HG03558 (cell line): Measurements from ENCODE around the gene CASKIN1.

Source experiments
- ATAC-seq: cut with Tn5 transposase; IDR thresholded peaks from one replicate; pipeline ENCODE4 v1.9.1; 2021; ENCODE audit warnings: moderate number of reproducible peaks; ENCODE audit not compliant: unreplicated experiment; ENCODE audit errors: extremely low read depth

Gene CASKIN1

GRCh38 chr16:2195322-2196161 lies 863 bp downstream of the CASKIN1 start:
- no peak for ATAC-seq

GRCh38 chr16:2194852-2195321 lies 1.5 kb downstream of the CASKIN1 start:
- no peak for ATAC-seq

- no peak for ATAC-seq
These were observed 2.1 kb downstream of the CASKIN1 start for GRCh38 chr16:2194166-2194834.

GRCh38 chr16:2191446-2191706 lies 5.0 kb downstream of the CASKIN1 start:
- ATAC-seq: no peak

- ATAC-seq: no peak
These were observed 5.6 kb downstream of the CASKIN1 start for GRCh38 chr16:2190659-2191445.

GRCh38 chr16:2190002-2190658 lies 6.3 kb downstream of the CASKIN1 start:
- no peak for ATAC-seq

GRCh38 chr16:2189252-2189893 lies 7.0 kb downstream of the CASKIN1 start:
- ATAC-seq: no peak

- ATAC-seq: no peak
These were observed 8.0 kb downstream of the CASKIN1 start for GRCh38 chr16:2188395-2188794.

GRCh38 chr16:2187212-2187611 lies 9.2 kb downstream of the CASKIN1 start:
- no peak for ATAC-seq

- no peak for ATAC-seq
These were observed 9.9 kb downstream of the CASKIN1 start for GRCh38 chr16:2186505-2186904.

GRCh38 chr16:2186064-2186463 lies 10.3 kb downstream of the CASKIN1 start:
- ATAC-seq: no peak

GRCh38 chr16:2184962-2185361 lies 11.4 kb downstream of the CASKIN1 start:
- no peak for ATAC-seq

- no peak for ATAC-seq
These were observed 12.1 kb downstream of the CASKIN1 start for GRCh38 chr16:2184346-2184745.

- no peak for ATAC-seq
These were observed 12.7 kb downstream of the CASKIN1 start for GRCh38 chr16:2183671-2184070.

- ATAC-seq: no peak
These were observed 14.5 kb downstream of the CASKIN1 start for GRCh38 chr16:2181952-2182351.

GRCh38 chr16:2180962-2181923 lies 15.2 kb downstream of the CASKIN1 start:
- no peak for ATAC-seq

GRCh38 chr16:2180461-2180860 lies 15.9 kb downstream of the CASKIN1 start:
- ATAC-seq: no peak

GRCh38 chr16:2179576-2179975 lies 16.8 kb downstream of the CASKIN1 start:
- ATAC-seq: no peak

GRCh38 chr16:2179107-2179501 lies 17.3 kb downstream of the CASKIN1 start:
- ATAC-seq: no peak
